Testis (tissue), 3 donors: ENCODE data around the gene STIP1. TPM values are rescaled to one million over a fixed set of nuclear protein-coding genes. Genes with fewer than 3 reads are reported as not detected.

ENCODE experiments used
- DNase-seq: peaks from one replicate; pipeline ENCODE4 v3.0.0-alpha.2; 2019
- H3K27ac ChIP-seq, 2 donors: fragments of 200-600 bp; sonication (generic); one replicate each; pipeline ENCODE4 v1.5.1; 2019
- H3K27me3 ChIP-seq: fragments of 200-600 bp; sonication (generic); one replicate; pipeline ENCODE4 v1.5.1; 2019
- H3K36me3 ChIP-seq: fragments of 200-600 bp; sonication (generic); one replicate; pipeline ENCODE4 v1.5.1; 2017; ENCODE audit warnings: low read depth; ENCODE audit errors: missing control alignments
- H3K4me1 ChIP-seq: fragments of 200-600 bp; sonication (generic); one replicate; pipeline ENCODE4 v1.5.1; 2019
- H3K4me3 ChIP-seq, 2 donors: fragments of 200-600 bp; sonication (generic); one replicate each; pipeline ENCODE4 v1.5.1; 2017 to 2019
- H3K9me3 ChIP-seq: fragments of 200-600 bp; sonication (generic); one replicate; pipeline ENCODE4 v1.5.1; 2017
- POLR2A ChIP-seq: fragments of 450-650 bp; IDR thresholded peaks from one replicate; pipeline ENCODE4 v1.6.1; 2017; ENCODE audit warnings: antibody characterized with exemption, mild to moderate bottlenecking, moderate library complexity
- WGBS, 2 donors: methylation state at CpG; one replicate each; pipeline ENCODE4 v1.1.5; 2018; 5-methylcytosine and 5-hydroxymethylcytosine counted together
- intact Hi-C: fragments of 100-400 bp; cut with DNase I; formaldehyde crosslinking; loops from one replicate; pipeline ENCODE4 v1.15.1; 2023; ENCODE audit warnings: low total_unique reads
- polyA plus RNA-seq: library from polyadenylated mRNA; stranded (reverse); fragments of 350-450 nt; fragmentation: Illumina TruSeq; extraction: RNeasy Lipid Tissue Mini Kit (QIAGEN cat#74804); gene quantifications from one replicate; pipeline ENCODE4 v1.2.3, GENCODE V29; 2014; ENCODE audit warnings: low read depth, low replicate concordance; ENCODE audit not compliant: insufficient read depth
- total RNA-seq, 2 donors: library from RNA; depleted of rRNA; stranded (reverse); fragments of >200 nt; gene quantifications; one replicate each; pipeline ENCODE4 v1.2.3, GENCODE V29; 2016
- TF ChIP-seq, protein P1 (sequence below), 3 experiments: fragments of 450-650 bp in 2 of 3; fragments of 200-600 bp in 1 of 3; sonication (generic) in 1 of 3; IDR thresholded peaks; one replicate each; pipeline ENCODE4 v1.5.1; 2016 to 2019; ENCODE audit warnings: antibody characterized with exemption in 3 of 3, mild to moderate bottlenecking in 2 of 3, moderate library complexity in 1 of 3

STIP1 gene
- total and polyA plus RNA-seq, 3 donors from 2014 or later = 221 to 267 (median 247) TPM

- WGBS, 2 donors = 86 to 90% methylated on average over 6 to 8 of the region's 8 CpGs
- peaks cover 43% of the 10 kb centered on the region for H3K4me1 ChIP-seq
- intact Hi-C loops = no loop called here
These were observed 57.4 kb downstream of the STIP1 start for GRCh38 chr11:64243236-64243854.

GRCh38 chr11:64244107-64244506 is 58.1 kb downstream of the STIP1 start:
- Histone ChIP-seq H3K27me3 (no peaks in the 10 kb centered on the region), H3K36me3 (no peaks in the 10 kb centered on the region), H3K4me1 (peaks cover 43% of the 10 kb centered on the region), H3K4me3 (no peak overlapping the region), H3K9me3 (no peaks in the 10 kb centered on the region), H3K27ac (no peak overlapping the region)
- no peak for TF ChIP-seq POLR2A
- TF ChIP-seq, protein P1, sequence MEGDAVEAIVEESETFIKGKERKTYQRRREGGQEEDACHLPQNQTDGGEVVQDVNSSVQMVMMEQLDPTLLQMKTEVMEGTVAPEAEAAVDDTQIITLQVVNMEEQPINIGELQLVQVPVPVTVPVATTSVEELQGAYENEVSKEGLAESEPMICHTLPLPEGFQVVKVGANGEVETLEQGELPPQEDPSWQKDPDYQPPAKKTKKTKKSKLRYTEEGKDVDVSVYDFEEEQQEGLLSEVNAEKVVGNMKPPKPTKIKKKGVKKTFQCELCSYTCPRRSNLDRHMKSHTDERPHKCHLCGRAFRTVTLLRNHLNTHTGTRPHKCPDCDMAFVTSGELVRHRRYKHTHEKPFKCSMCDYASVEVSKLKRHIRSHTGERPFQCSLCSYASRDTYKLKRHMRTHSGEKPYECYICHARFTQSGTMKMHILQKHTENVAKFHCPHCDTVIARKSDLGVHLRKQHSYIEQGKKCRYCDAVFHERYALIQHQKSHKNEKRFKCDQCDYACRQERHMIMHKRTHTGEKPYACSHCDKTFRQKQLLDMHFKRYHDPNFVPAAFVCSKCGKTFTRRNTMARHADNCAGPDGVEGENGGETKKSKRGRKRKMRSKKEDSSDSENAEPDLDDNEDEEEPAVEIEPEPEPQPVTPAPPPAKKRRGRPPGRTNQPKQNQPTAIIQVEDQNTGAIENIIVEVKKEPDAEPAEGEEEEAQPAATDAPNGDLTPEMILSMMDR (IDR thresholded peaks at IDR 0.05) = no peak
- DNase-seq = no peak
- intact Hi-C loops = no loop called here
- WGBS, 2 donors = 65 to 74% methylated on average over 3 to 5 of the region's 5 CpGs

More at GRCh38 chr11:64243236-64243854, 57.4 kb downstream of the STIP1 start:
- H3K4me3 ChIP-seq = no peak overlapping the region
- no peaks in the 10 kb centered on the region for H3K9me3 ChIP-seq
- no peak overlapping the region for H3K27ac ChIP-seq
- H3K27me3 ChIP-seq = no peaks in the 10 kb centered on the region
- TF ChIP-seq, protein P1 (IDR thresholded peaks at IDR 0.05) = no peak
- TF ChIP-seq POLR2A = no peak
- no peaks in the 10 kb centered on the region for H3K36me3 ChIP-seq
- no peak for DNase-seq

DNA sequence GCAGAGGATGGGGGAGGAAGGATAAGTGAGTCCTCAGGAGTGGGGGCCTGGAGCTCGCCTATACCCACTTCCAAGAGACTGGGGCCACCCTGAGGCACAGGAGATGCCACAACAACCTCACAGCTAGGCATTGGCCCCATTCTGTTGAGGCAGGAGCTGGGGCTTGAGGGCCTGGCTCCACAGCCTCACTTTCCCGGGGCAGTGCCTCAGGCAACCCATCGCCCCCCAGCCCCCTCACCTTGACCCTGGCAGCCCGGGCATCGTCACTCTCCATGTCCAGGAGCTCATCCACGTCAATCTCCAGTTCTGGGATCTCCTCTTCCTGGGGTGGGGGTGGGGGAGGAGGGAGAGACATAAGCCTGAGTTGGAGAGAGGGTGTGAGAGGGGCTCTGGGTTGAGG is 59.0 kb downstream of the STIP1 start:
- no peaks in the 10 kb centered on the region for H3K36me3 ChIP-seq
- no peak for DNase-seq
- TF ChIP-seq POLR2A = no peak
- TF ChIP-seq, protein P1 (IDR thresholded peaks at IDR 0.05) = no peak
- H3K4me3 ChIP-seq = no peak overlapping the region
- peak overlapping the region in 1 of 2 donors; percentile 75 for H3K27ac ChIP-seq
- H3K9me3 ChIP-seq = no peaks in the 10 kb centered on the region
- no peaks in the 10 kb centered on the region for H3K27me3 ChIP-seq
- intact Hi-C loops = no loop called here
- WGBS, 2 donors = 42% methylated on average over 6 of the region's 6 CpGs; no CpG with 5 or more reads in 1 of the 2 donors
- peaks cover 42% of the 10 kb centered on the region for H3K4me1 ChIP-seq

DNA sequence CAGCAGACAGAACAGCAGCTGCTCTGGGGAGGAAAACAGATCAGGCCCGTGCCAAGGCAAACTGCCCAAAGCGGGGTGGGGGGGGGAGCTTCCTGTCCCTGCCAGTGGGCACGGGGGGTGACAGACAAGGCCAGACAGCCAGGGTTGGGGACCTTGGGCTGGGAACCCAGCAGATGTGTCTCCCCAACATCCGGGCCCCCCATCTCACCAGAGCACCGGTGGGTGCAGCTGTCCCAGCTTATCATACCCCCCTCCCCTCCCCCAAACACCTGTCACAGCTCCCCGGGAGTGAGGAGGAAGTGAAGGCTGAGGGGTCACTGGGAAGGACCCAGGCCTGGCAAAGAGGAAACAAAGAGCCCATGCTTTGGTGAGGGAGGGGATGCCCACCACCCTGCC is 59.4 kb downstream of the STIP1 start:
- H3K27ac ChIP-seq = peak overlapping the region; percentile 24 to 75
- no peak for DNase-seq
- no peaks in the 10 kb centered on the region for H3K9me3 ChIP-seq
- WGBS, 2 donors = 5 to 28% methylated on average over 3 to 6 of the region's 6 CpGs
- no peaks in the 10 kb centered on the region for H3K27me3 ChIP-seq
- peaks cover 41% of the 10 kb centered on the region for H3K4me1 ChIP-seq
- intact Hi-C loops = no loop called here
- no peaks in the 10 kb centered on the region for H3K36me3 ChIP-seq
- peak overlapping the region; percentile 47 to 60 for H3K4me3 ChIP-seq
- TF ChIP-seq POLR2A = no peak
- TF ChIP-seq, protein P1 (IDR thresholded peaks at IDR 0.05) = no peak
